Measurements from ENCODE around the gene P4HTM.

Gene P4HTM

GRCh38 chr3:49053543-49053942, 63.5 kb downstream of the P4HTM start:
- CTCF ChIA-PET: no interaction called here
- no peak for DNase-seq (ENCODE audit: low spot score)
- POLR2A ChIA-PET (ENCODE audit: low non-redundant PET): no interaction called here
- no peak for TF ChIP-seq CTCF (conservative IDR thresholded peaks at IDR 0.05; ENCODE audit: low read depth)
- no peak overlapping the region for H3K27ac ChIP-seq

GRCh38 chr3:49054344-49054862, 64.4 kb downstream of the P4HTM start:
- H3K27ac ChIP-seq: no peak overlapping the region
- CTCF ChIA-PET: no interaction called here
- no peak for TF ChIP-seq CTCF (conservative IDR thresholded peaks at IDR 0.05; ENCODE audit: low read depth)
- no peak for DNase-seq (ENCODE audit: low spot score)
- POLR2A ChIA-PET (ENCODE audit: low non-redundant PET): no interaction called here
